HG02840 (cell line): ENCODE data around the gene PRSS12.
"Not testable (repeated sequence)": the region's sequence is repeated elsewhere in the genome, so short reads cannot be mapped to it uniquely, and the experiment has no call there.

Experiments used
- ATAC-seq: cut with Tn5 transposase; IDR thresholded peaks from one replicate; pipeline ENCODE4 v1.9.1; 2021; ENCODE audit warnings: mild to moderate bottlenecking, moderate library complexity, moderate number of reproducible peaks; ENCODE audit not compliant: unreplicated experiment, low FRiP score

Gene PRSS12

DNA sequence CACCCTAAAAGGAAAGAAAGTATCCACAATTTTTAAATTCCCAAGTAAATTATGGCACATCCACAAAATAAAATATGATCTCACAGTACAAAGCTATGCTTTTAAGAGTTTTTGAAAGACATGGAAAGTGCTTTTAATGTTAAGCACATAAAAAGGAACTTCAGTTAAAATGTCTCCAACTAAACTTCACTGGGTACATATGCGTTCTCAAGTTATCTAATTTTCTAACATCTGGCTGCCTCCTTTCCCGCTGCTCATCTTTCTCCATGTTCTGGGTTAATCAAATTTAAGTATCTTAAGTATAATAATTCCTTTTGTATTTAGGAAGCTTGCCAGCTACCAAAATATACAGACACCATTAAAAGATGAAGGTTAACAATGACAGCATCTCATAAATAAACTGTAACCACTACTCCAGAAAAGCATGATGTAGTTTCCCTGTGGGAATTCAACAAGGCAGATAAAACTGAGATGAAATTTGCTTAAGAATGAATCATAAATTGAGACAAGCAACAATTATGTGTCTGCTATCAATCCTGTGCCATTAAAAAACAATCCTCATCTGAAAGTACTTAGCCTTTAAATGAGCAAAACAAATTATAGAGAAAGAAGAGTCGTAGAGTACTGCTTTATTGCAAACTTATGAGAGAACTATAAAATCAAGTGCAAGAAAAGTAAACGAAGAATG is 25.1 kb downstream of the PRSS12 start:
- no peak for ATAC-seq

DNA sequence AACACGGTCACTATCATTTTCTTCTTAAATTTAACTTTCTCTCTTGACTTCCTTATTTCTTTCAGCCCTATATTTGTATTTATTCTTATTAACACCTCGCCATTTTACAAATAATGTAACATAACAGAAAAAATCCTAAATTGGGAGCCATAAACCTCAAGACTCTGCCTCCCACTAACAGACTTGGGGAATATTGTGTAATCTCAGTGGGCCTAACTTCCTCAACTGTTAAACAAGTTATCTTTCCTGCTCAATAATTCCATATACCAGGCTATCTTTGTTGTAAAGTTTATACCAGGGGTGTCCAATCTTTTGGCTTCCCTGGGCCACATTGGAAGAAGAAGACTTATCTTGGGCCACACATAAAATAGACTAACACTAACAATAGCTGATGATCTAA is 26.2 kb downstream of the PRSS12 start:
- ATAC-seq: no peak

DNA sequence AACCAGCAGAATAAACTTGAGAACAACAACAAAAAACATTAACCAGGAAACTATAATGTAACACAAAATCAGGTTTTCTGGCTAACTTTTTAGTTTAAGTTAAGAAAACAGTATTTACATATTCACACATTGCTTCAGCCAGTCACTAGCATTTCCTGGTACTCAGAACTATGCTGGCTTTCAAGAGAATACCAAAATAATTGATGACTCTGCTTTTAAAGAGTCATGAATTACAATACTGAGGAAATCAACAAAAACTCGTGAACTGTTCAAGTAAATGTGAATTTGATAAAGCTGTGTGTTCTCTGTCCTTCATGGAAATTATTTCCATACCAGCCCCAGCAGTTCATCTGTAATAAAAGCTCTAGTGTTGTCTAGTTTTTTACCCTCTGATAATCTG is 27.4 kb downstream of the PRSS12 start:
- ATAC-seq: no peak

DNA sequence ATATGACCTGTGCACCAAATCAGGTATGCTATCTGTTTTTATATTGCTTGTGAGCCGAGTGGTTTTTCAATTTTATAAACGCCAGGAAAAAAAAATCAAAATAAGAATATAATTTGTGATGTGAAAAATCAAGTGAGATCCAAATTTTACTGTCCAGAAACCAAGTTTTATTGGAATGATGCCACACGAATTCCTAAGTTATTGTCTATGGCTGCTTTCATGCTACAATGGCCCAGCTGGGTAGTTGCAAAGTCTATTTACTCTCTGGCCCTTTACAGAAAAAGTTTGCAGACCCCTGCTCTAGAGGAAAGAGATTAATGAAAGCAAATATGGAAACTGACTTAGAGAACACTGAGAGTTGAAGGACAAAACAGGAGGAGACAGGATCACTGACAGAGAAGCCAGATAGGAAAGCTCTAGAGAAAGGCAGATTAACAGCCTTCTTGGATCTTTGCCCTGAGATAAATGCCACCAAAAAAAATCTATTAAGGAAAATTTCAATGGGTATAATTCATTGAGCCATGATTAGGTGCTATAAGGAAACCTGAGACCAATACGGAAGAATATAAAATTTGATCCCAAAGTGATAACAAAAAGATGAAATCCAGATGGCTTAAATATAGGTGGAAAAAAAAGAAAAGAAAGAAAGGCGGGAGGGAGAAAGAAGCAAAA is 29.8 kb downstream of the PRSS12 start:
- no peak for ATAC-seq

DNA sequence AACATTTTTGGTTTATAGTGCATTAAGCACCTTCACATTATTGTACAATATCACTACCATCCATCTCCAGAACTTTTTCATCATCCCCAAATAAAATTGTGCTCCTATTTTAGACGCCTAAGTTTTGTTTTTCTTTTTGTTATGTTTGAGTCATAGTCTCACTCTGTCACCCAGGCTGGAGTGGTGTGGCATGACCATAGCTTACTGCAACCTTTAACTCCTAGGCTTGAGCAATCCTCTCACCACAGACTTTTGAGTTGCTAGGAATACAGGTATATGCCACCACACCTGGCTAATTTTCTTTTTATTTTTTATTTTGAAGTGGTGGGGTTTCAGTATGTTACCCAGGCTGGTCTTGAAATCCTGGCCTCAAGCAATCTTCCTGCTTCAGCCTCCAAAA is 33.9 kb downstream of the PRSS12 start:
- ATAC-seq: no peak

DNA sequence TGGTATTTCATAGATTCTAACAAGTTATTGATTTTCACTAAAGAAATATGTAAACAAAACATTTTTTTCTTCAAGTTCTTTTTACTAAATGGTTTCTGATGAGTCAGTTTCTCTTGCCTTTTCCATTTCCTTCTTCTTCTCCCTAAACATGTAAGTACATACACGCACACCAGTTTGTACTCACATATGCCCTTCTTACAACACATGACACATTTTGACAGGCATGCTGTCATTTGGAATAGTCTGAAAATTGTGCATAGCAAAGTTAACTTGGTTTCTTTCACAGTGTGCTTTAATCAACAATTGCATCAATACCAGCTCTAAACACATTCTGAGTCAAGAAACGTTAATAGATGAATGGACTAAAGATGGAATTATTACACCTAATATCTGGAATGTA is 35.1 kb downstream of the PRSS12 start:
- ATAC-seq: no peak

DNA sequence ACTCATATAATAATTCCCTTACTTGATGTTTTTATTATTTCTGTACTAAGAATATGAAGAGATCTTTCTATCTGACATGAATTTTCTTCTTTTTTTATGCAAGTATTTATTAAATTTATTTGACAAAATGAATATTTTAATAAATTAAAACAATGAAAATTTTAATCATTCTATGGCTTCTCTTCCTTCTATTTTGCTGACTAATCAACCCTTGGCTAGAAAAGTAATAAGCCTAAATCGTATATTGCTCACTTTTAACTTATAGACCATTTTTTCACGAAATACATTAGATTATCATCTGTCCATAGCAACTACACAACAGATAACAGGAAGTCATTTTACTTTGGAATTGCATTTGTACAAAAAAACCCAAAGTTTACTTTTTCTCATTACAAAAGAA is 38.6 kb downstream of the PRSS12 start:
- ATAC-seq: no peak

DNA sequence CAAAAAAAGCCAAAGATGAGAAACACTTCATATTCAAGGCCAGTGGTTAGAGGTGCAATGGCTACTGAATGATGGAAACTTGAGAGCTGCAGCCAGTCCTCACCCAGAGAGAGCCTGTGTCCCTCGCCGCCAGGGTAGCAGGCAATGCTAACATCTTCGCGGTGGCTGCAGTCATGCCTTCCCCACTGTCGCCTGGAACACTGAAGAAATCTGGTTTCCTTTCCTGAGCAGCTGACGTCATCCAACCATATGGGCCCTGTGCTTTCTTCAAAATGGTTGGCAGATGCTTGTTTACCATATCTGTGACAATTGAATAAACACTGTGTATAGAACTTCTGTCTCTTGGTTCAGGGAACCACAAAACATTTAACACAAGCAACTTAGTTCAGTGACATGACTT is 39.7 kb downstream of the PRSS12 start:
- no peak for ATAC-seq

DNA sequence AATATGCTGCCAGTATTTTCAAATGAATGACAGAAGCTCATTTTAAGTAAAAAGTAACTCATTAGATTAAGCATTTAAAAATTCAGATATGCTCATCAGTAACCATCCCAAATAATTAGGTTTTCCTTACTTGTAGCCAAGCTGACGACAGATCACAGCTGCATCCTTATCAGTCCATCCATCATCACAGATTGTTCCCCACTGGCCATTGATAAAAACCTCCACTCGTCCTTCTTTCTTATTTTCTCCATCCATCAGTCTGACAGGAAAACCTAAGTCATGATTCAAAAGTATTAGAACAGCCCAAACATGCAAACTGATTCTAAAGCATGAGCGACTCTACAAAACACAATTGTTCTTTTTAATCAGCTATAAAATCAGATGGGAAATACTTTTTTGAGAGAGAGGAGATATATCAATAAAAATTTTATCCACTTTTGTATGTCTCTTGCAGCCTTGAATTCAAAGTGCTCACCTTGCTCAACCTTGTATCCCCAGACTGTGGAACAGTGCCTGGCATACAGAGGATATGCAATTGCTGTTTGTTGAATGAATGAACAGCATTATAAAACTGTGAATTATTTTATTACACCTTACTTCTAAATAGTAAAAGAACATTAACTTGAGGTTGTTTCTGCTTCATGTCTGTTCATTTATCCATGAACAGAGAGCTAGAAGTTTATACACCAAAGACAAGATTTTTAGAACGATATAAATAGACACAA is 44.3 kb downstream of the PRSS12 start:
- ATAC-seq: no peak

DNA sequence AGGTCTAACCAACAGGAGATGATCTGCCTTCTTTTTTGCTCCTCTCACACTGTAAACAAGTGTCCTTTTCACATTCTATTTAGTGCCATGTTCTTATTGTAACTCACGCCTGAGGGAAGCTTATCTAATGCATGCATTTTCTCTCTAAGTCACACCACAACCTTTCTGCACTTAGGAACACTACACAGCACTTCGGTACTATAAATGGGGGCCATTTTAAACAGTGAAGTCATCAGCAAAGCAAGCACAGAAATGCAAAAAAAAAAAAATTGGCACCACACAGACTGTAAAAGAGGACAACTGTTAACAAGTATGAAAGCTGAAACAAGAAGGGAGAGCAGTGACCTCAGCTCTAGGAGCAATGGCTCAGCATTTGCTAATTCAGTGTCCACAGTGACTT is 45.2 kb downstream of the PRSS12 start:
- no peak for ATAC-seq

- ATAC-seq: not testable (repeated sequence)
Observed at GRCh38 chr4:118299619-118300018, 53.2 kb downstream of the PRSS12 start.

DNA sequence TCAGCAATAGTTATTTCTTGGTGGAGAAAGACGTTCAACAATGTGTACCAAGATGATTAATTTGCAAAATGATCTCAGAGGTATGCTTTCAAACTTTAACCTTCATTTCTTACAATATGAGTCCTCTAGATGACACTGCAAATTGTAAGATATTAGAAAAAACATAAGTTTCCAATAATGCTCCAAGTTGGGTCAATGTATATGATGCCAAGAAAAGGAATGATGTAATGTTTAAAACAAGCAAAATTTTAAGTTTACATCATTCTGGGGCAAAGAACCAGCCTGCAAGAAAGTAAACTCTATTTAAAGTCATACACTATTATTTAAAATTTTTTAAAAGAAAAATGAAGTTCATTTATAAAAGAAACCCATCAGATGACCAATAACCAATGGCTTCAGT is 56.1 kb downstream of the PRSS12 start:
- no peak for ATAC-seq

DNA sequence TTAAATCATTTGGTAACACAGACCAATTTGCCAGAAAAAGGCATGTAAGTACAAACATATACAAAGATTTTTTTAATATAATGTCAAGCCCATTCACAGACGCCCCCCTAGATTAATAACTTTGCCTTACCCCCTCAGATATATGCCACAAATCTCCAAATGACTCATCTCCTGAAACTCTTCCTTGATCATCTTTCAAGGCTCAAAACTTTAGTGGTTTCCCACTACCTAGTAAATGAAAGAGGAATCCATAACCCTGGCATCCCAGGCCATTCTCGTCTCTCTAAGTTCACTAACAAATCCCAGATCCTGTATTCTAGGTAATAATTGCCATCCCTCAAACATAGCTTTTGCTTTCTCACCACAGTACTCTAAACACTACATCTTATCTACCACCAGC is 61.9 kb downstream of the PRSS12 start:
- no peak for ATAC-seq

DNA sequence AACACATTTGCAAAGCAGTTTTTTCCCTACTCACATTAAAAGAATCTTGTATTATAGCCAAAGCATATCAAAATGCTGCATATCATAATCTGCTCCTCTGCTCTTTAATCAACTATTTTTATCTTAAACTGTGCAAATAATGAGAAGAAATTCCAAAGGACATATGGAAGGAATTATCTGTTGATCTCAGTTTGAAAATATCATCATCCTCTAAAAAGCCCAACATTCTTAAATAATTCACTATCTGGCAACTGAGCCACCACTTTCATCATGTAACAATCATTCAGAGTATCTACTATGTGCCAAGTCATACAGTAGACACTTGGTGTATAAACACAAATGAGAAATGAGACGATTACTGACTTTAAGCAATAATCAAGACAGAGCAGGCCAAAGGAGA is 63.0 kb downstream of the PRSS12 start:
- ATAC-seq: no peak

DNA sequence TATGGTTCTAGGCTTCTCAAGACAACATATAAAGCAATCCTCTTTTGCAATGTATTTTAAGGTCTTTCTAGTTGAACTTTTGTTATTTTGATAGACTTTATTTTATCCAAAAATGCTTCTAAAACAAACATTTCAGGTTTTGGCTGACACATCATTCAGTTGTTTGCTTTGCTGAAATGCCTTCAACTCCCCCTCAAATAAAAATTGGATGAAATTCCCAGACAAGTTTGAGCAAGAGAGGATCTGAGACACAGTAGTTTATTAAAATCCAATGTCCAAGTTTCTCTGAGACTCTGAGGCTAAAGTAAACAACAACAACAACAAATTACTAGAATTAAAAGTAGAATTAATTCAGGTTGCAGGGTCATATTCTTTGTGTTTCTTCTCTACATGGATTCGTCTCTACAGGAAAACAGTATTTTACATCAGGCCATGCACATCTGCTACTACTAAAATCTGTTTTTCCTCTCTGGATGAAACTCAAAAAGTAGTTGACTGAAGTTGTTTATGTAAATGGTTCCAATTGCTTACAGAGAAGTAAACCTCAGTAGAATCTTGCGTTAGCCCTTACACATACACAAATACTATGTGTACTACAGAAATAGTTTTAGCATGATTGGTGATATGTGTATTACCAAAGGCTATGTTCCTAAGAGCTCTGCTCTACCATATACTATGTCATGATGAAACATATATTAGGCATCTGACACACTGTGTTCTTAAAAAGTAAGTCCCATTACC is 64.9 kb downstream of the PRSS12 start:
- ATAC-seq: no peak

- no peak for ATAC-seq
Observed at GRCh38 chr4:118286685-118287084, 66.1 kb downstream of the PRSS12 start.

- no peak for ATAC-seq
Observed at GRCh38 chr4:118285931-118286330, 66.9 kb downstream of the PRSS12 start.

- no peak for ATAC-seq
Observed at GRCh38 chr4:118284169-118284568, 68.6 kb downstream of the PRSS12 start.

DNA sequence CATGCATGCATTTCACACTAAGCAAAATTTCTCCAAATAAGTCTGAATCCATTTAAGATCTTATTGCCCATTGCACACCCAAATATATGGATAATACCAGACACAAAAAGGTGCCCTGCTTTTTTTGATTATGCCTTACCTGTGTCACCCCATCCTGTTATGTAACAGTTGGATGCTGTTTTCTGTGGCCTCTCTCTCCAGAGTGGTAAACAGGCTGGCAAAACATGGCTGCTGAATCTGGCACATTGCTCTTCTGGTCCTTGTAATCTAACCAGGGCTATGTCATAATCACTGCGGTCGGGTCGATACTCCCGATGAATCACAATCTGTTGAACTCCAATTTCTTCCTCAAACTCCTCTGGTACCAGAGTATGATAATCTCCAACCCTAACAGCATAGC is 70.1 kb downstream of the PRSS12 start:
- ATAC-seq: no peak

GRCh38 chr4:118281611-118282442 is 71.0 kb downstream of the PRSS12 start:
- ATAC-seq: no peak
